Stimulated activated CD4-positive, alpha-beta T cell treated with anti-CD3 and anti-CD28 coated beads, Interleukin-12 subunit alpha, Interleukin-12 subunit beta, amount 100 ng/mL, for 48 hours (primary cell): ENCODE data around the gene PARP1.

Experiments
- DNase-seq, 3 donors: peaks; one replicate each; pipeline ENCODE4 v3.0.0-alpha.2; 2020; ENCODE audit warnings: low read depth in 2 of 3, low spot score in 1 of 3

The PARP1 gene

DNA sequence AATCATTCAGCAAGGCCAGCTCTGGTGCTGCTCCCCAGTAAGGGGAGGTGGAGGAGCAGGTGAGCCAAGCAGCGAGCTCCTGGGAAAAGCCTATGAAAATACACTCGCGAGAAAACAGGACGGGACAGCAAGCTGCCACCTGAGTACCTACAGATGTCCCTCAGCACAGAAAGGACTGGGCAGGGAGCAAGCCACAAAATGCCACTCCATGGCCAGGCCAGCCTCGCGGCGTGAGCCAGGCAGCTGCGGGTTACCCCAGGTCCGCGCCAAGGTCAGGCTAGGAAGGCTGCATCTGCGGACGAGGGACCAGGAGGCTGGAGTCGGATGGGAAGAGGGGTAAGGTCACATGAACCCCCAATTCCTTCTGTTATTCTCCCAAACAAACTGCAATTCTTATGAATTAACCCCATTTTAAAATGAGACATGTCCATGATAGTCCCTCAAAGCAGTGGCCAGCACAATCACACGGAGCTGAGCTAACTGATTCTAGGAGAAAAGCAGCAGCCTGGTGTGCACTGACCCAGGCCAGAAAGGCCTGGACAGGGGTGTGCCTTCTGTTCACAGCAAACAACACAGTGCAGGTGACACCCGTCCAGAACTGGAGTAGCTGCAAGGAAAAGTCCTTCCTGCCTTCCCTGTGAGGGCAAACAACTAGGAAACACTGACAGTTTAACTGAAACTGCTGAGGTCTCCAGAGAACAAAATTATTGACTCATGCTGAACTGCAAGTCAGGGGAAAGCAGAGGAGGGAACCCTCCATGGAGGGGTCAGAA is 26.5 kb downstream of the PARP1 start:
- DNase-seq, result no peak

GRCh38 chr1:226378071-226378470 is 29.8 kb downstream of the PARP1 start:
- DNase-seq, result no peak

- no peak for DNase-seq
These were observed 31.6 kb downstream of the PARP1 start for GRCh38 chr1:226376300-226376699.

DNA sequence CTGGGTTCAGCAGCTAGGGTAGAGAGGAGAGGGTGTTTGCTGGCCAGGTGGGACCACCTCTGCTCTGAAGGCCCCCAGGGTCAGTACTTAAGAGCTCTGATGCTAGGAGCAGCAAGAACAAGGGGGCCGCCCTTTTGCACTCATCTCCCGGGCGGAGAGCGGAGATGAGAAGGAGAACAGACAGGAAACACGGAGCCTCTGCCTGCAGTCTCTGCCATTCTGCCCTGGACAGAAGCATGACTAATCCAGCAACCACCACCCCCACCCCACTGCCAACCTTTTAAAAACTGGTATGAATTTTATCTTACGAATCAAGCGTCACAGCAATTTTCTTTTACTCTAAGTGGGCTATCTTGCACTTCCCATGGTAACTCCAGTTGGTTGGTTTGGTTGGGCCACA is 34.5 kb downstream of the PARP1 start:
- DNase-seq, result no peak

- DNase-seq, result no peak
These were observed 35.0 kb downstream of the PARP1 start for GRCh38 chr1:226372885-226373284.

DNA sequence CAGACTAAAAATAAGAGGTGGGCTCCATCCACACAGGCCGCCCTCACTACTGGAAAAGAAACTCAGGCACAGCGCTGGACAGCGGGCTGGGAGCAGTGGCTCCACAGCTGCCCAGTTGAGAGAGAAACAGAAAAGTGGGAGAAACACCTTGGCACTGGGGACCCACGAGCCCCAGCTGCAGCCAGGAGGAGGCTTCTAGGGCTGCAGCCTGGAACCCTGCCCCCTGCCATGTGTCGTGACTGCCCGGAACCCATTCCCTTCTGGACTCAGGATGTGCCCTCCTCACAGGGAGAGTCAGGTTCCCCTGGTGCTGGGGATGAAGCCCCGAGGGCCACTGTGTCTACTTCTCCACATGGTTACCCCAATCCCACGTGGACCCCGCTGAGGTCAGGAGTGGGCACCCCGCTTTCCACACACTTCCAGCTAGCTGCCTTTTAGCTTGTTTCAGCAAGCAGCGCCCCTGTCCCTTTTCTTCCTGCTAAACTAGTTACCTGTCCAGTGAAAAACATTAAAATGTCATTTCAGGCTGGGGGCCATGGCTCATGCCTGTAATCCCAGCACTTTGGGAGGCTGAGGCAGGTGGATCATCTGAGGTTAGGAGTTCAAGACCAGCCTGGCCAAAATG is 35.9 kb downstream of the PARP1 start:
- no peak for DNase-seq

DNA sequence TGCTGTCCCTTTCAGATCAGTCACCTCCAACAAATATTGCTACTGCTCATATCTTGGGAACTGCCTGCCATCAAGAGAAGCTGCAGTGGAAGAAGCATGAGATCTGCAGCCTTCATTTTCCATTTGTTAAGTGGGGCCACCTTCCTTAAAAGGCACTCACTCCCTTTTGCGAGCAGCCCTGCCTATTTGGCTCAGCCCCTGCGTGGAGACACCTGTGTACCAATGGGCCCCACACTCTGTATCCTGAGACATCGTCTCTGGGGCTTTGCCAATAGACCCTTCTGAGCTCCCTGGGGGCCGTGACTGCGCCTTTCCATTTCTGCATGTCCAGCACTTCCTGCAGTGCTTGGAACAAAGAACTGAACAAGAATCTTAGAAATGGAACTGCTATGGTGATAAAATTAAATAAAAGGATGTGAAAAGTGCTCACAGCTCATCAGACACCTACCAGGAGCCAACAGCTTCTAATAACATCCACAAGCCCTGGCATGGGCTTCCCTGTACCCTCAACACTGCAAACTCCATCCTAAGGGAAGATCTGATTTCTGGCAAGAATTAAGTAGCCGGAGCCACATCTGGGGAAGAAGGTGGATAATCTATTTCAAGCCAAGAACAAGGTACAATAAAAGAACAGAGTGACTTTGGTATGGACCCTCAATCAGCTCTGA is 36.7 kb downstream of the PARP1 start:
- no peak for DNase-seq

DNA sequence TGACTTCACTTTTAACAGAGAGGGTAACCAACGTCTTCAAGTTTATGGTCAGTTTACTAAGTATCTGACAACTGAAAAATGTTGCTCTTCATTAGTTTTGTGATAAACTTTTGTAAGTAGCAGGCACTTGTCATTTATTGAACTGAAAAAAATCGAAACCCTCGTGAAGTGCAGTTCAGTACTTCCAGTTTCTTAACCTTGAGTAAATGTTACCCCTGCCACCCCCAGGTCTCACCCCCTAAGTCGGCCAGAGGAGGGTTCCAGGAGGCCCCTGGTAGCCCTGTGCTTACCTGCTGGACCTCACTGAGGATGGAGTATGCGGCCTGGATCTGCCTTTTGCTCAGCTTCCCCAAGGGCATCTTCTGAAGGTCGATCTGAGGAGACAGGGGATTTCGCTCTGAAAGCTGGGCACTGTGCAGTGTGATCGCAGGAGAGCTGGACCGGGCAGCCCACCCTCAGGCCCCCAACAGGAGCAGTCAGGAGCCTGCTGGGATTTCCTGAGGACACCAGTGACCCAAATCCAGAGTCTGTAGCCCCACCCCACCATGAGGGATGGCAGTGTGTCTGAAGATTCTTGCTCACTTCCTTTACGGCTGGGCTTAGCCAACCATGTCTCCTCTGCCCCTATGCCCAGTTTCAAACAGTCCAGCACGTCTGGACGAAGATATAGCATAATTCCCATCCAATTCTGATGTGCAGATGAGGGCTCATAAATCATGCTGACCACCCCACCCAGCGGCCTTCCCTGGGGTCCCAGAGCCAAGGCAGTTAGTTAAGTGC is 37.6 kb downstream of the PARP1 start:
- no peak for DNase-seq

DNA sequence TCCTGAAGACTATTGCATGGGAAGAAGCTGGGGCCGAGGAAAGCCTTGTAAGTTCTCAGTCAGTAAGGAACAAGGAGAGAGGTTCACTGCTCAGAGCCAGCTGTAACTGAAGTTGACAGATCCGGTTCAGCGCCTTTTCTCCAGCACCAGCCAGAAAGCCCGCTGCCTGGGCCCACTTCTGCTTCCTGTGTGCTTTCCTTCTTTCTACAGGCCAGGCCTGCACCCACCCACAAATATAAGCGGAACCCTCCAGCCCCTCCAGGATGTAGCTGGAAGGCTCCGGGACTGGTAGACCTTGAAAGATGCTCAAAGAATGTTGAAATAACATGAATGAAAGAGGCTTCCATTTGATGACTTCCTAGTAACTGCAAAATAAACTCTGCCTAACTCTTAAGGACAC is 38.8 kb downstream of the PARP1 start:
- DNase-seq, result no peak

GRCh38 chr1:226366290-226366689 is 41.6 kb downstream of the PARP1 start:
- no peak for DNase-seq

DNA sequence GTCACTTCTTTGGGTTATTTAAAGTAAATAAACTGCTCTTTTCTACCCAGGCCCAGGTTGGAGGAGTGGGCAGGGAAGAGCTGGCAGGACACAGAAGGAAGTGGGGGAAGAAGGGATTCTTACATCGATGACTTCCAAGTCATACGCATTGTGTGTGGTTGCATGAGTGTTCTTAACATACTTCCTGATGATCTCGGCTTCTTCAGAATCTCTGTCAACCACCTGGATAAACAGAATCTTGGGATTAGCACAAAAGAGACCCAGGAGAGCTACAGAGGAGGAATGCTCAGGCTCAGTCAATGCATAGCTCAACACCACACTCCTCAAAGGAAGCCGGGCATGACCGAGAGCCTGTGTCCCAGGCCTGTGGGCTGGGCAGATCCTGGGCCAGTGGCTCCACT is 42.1 kb downstream of the PARP1 start:
- no peak for DNase-seq

DNA sequence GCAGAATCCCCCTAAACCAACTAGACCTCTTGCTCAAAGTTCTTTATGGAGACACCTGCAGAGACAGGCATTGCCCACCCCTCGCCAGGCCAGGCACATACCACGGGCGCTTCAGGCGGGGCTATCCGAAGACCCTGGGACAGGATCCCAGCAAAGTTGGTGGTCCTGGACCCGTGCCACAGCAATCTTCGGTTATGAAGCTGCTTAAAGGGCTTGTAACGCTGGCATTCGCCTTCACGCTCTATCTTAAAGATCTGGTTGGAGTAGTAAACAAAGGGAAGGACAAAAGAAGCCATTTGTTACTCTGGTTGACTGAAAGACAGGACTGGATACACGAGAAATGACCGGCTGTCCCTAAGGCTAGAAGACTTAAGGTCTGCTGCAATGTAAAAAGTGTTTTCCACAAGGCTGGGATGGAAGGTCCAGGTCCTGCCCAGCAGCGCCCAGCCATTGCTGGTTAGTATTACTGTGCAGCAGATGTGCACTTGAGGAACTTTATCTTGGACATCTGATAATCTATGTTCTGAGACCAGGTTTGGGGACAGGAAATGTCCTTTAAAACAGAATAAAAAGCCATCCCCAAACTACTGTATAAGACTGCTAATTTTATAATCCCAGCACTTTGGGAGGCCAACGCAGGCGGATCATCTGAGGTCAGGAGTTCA is 42.9 kb downstream of the PARP1 start:
- no peak for DNase-seq

- DNase-seq, result no peak
These were observed 43.4 kb downstream of the PARP1 start for GRCh38 chr1:226364514-226364899.

- no peak for DNase-seq
These were observed 43.9 kb downstream of the PARP1 start for GRCh38 chr1:226363801-226364513.

DNA sequence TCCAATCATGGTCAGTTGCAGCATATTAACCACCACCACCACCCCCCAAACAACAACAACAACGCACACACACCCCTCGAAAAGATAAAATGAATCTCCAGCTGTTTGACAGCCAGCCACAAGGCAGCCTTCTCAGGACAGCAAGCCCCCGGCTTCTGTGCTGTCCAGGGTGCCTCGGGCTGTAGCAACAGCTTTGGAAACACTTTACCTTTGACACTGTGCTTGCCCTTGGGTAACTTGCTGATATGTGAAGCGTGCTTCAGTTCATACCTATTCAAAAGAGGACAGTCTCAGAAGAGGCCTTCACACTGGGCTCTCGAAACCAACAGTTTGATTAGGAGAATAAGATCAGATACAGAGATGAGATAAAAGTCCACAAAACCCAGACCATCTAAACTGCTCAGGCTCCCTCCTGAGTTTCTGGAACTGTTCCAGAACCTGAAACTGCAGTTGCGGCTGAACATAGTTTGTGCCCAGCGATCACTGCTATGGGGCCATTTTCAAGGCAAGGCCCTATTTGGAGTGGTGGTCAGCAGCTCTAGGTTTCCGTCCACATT is 44.9 kb downstream of the PARP1 start:
- no peak for DNase-seq

- DNase-seq, result no peak
These were observed 45.5 kb downstream of the PARP1 start for GRCh38 chr1:226362361-226362760.

DNA sequence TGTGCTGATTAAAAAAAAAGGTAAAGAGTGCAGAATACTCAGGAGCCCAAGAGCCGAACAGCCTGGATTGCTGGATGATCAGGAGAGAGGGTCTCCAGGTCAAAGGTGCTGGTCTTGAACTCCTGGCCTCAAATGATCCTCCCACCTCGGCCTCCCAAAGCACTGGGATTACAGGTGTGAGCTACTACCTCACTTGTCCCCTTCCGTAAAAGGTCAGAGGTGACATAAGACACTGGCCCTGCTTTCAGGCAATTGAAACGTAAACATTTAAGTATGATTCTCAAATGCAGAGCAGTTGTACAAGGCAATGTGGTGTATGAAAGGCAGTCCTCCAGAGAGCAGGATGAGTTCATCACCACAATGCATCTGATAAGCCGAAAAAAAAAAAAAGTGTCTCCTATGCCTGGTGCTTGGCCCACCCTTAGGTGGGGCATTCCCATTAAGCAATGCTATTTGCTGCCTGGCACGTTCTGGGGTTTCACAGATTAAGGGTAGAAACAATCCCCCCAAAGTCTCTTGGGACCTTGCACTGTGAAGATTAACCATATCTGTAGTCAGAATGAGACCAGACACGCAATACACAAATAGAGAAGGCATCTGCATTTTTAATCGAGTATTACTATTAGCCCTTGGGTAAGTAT is 47.7 kb downstream of the PARP1 start:
- no peak for DNase-seq

DNA sequence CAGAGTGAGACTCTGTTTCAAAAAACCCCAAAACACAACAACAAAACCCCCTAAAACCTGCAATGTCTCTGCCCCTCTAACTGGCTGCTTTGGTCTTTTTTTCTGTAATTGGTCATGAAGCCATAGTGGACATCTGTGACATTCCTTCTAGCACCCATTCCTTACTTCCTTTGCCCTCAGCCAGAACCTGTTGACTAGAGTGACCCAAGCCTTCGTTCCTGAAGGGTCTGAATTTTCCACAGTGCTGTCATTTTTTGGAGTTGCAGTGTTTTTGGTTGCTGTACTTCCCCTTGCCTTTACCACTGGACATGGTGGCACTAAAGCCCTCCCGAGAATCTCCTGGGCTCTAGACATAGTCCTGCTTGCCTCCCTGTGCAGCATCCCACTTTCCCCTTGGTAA is 50.5 kb downstream of the PARP1 start:
- DNase-seq, result no peak

DNA sequence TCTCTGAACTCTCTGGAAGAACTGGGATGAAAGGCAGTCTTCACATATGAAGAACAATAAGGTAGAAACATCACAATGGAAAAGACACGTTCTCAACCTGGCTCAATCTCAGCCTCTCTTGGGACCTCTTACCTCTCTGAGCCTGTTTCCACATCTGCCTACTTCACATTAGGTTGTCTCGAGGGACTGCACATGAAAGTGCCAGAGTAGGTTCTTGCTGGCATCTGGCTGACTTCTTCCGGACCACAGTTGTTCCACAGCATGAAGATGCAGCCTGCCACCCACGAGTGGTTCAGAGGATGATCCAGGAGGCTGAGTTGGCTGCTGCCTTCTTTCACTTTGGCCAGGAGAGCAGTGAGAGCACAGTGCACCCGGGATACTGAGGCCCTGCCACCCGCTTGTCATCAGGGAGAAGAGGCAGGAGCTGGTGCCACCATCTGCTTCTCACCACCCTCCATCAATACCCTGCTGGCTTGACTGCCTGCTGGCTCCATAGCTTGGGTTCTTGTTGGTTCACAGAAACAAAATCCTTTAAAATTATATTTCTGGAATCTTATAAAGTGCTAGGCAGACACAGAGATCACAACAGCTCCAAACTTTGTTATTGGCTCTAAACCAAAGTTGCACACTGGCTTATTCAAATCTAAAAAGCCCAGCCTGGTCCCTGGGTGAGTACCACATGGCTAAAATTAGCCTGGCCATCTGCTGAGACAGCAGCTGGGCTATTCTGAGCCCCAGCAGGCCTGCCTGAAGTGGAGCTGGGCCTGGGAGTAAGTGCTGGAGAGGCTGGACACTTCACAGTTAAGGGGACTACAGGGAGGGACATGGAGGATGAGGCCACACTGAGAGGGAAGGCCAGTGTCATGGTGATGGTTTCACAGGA is 52.0 kb downstream of the PARP1 start:
- no peak for DNase-seq
